GM19468 (cell line): ENCODE data around the gene SYN1.
A peak's percentile ranks its signal among the peaks of the same experiment; 100 is the strongest.

Experiments used
- ATAC-seq: cut with Tn5 transposase; IDR thresholded peaks from one replicate; pipeline ENCODE4 v1.9.1; 2021; ENCODE audit warnings: mild to moderate bottlenecking, moderate library complexity, moderate number of reproducible peaks; ENCODE audit not compliant: unreplicated experiment; ENCODE audit errors: extremely low read depth

SYN1 gene

GRCh38 chrX:47574547-47575301 lies 44.9 kb downstream of the SYN1 start:
- ATAC-seq, result no peak

- no peak for ATAC-seq
Observed at GRCh38 chrX:47574076-47574546, 45.5 kb downstream of the SYN1 start.

GRCh38 chrX:47573341-47574075 lies 46.1 kb downstream of the SYN1 start:
- no peak for ATAC-seq

- no peak for ATAC-seq
Observed at GRCh38 chrX:47572773-47573340, 46.8 kb downstream of the SYN1 start.

- ATAC-seq, result no peak
Observed at GRCh38 chrX:47571896-47572295, 47.8 kb downstream of the SYN1 start.

- no peak for ATAC-seq
Observed at GRCh38 chrX:47571215-47571614, 48.4 kb downstream of the SYN1 start.

- ATAC-seq, result no peak
Observed at GRCh38 chrX:47570794-47571193, 48.9 kb downstream of the SYN1 start.

DNA sequence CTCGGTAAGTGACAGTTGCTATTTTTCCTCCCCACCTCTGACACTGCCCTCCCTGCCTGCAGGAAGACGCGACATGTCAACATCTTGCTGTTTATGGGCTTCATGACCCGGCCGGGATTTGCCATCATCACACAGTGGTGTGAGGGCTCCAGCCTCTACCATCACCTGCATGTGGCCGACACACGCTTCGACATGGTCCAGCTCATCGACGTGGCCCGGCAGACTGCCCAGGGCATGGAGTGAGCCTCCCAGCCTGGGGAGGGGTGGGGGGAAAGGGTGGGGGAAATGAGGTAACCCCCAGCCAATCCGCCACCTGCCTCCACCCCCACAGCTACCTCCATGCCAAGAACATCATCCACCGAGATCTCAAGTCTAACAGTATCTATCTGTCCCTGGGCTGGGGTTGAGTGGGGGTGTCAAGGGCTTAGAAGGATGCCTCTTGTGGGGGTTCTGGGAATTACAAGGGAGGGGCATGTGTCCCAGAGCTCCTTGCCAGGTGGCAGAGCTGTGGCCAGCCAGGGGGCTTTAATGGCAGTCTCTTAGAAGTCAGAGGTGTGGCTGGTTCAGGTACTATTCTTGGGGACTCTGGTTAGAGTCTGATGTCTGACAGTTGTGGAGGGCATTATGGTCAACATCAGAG lies 50.9 kb downstream of the SYN1 start:
- no peak for ATAC-seq

DNA sequence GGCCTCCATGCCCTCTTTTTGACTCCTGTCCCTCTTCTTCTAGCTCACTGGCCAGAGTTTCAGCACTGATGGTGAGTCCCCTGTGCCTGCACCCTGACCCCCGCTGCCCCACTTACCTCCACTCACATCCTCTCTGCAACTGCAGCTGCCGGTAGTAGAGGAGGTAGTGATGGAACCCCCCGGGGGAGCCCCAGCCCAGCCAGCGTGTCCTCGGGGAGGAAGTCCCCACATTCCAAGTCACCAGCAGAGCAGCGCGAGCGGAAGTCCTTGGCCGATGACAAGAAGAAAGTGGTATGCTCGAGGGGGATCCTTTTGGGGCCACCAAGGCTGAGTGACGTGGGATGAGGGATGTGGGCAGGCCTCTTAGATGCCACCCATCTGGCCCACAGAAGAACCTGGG lies 52.8 kb downstream of the SYN1 start:
- ATAC-seq, result no peak

GRCh38 chrX:47564438-47565085 lies 55.1 kb downstream of the SYN1 start:
- ATAC-seq, result no peak

- ATAC-seq, result no peak
Observed at GRCh38 chrX:47563801-47564315, 55.8 kb downstream of the SYN1 start.

DNA sequence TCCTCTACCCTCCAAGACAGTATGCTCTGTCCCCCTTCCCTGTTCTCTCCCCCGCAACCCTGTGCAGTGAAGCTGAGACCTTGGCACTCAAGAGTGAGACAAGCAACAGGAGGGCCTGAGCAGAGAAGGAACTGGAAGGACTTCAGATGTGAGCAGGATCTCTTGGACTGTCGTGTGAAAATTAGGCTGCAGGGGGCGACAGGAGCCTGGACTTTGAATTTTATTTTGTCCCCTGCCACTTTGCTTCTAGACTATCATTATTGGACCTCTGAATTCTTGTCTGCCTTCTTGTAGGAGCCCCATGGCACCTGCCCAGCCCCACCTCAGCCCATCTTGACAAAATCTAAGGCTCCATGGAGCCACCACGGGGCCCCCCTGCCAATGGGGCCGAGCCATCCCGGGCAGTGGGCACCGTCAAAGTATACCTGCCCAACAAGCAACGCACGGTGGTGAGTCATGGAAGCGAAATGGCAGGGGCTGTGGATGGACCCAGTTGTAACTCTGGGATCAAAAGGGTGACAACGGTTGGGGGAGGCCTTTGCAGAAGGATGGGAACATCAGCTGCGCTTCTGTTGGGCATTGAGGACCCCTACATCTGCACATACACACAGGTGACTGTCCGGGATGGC lies 56.9 kb downstream of the SYN1 start:
- ATAC-seq, result no peak

DNA sequence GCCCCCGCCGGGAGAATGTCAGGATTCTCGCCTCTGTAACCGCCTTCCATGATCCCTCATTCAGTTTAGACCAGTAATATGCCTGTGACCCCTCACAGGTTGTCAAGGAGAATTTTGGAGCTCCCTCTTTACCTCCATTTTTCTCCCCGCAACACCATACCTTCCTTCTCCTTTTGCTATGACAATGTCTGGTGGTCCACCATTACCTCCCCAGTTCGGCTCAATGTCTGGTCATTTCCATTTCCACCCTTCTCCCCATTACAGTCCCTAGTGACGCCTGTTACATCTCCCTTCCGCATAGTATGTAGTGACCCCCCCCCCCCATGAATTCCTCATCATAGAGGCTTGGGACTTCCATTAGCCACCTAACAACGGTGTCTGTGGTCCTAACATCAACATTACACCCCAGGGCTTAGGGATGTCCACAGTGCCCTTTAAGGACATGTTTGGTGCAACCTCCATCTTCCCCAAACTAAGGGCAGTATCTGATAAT lies 58.0 kb downstream of the SYN1 start:
- no peak for ATAC-seq

GRCh38 chrX:47560934-47561658 lies 58.6 kb downstream of the SYN1 start, which contains the start of gene ARAF:
TSS of gene ARAF (plus strand) at chrX:47561205. CDS start at chrX:47562968, 1,763 bp downstream.
- peak; percentile 81 for ATAC-seq

DNA sequence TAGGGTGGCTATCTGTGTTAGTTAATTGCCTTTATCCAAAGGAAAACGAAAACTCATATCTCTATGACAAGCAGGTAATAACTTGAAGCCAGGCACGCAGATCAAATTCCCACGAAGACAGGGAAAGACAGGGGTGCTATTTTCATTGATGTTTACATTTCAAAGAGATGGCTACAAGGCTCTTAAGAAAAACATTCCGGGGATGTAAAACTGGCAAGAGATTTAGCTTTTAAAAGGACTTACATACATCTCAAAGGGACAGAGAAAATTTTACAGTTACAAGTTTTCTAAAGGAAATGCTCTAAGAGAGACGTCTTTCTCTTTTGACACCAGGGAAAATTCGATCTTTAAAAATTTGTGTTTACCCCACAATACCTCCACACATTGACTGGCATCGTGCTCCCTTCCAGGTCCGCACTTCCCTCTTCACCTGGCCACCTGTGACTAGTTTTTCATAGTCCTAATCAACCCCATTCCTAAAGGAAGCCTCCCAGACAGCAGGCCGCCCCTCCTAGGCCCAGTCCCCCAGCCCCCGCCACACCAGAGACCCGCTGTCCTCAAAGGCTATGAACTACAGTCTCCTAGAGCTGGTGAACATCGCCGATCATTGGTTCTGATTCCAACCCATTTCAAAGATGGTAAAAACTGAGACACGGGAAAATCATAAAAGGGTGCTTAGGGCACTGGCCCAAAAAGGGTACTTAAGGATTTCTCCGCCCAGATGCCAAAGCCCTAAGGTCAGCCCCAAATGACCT lies 59.3 kb downstream of the SYN1 start:
- ATAC-seq, result no peak

- no peak for ATAC-seq
Observed at GRCh38 chrX:47558436-47558835, 61.2 kb downstream of the SYN1 start.

DNA sequence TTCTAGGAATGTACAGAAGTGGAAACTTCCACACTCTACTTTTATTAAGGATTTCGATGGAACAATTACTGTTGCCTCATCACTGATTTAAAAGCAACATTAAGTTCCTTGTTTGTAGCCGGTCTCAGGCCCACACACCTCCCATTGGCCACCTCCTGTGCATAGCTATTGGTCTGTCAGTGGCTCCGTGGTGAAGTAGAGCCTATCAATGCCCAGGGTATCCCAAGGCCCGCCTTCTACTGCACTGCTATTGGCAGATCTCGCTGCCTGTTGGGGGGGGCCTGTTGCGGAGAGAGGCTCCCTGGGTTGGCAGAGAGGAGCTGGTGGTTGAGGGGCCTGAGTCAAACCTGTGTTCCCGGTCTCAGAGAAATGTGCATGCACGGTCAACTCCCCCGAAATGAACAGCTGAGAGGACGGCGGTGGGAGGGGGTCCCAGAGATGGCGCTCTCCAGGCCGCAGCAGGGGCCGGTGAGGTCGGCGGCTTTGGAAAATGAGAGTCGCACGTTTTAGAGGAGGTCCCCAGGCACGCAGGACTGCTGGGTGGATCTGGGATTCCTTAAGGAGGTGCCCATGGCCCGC lies 63.5 kb downstream of the SYN1 start:
- no peak for ATAC-seq

- ATAC-seq, result no peak
Observed at GRCh38 chrX:47543496-47543895, 76.2 kb downstream of the SYN1 start.
